Neural cell (in vitro differentiated cells): ENCODE data around the gene SSBP3.

Experiments used
- CTCF ChIP-seq: fragments of 450-650 bp; IDR thresholded peaks from 2 replicates; pipeline ENCODE4 v1.5.1; 2014; ENCODE audit warnings: antibody characterized with exemption, mild to moderate bottlenecking, moderate library complexity; ENCODE audit not compliant: poor library complexity, severe bottlenecking
- EP300 ChIP-seq: fragments of 450-650 bp; conservative IDR thresholded peaks from 2 replicates; pipeline ENCODE4 v1.6.1; 2014; ENCODE audit warnings: antibody characterized with exemption, mild to moderate bottlenecking, moderate library complexity; ENCODE audit not compliant: poor library complexity, severe bottlenecking
- EZH2 ChIP-seq: fragments of 200-600, 300-800 bp; shearing (Covaris generic), sonication (generic); IDR thresholded peaks from 2 replicates; pipeline ENCODE4 v1.6.1; 2014; ENCODE audit warnings: antibody characterized with exemption, low read length, borderline replicate concordance, mild to moderate bottlenecking; ENCODE audit not compliant: insufficient read depth, poor library complexity, severe bottlenecking
- MXI1 ChIP-seq: fragments of 450-650 bp; conservative IDR thresholded peaks from 2 replicates; pipeline ENCODE4 v1.6.1; 2014; ENCODE audit warnings: antibody characterized with exemption, mild to moderate bottlenecking; ENCODE audit not compliant: poor library complexity, severe bottlenecking
- POLR2AphosphoS5 ChIP-seq: IDR thresholded peaks from 2 replicates; pipeline ENCODE4 v1.6.1; 2012
- RAD21 ChIP-seq: fragments of 450-650 bp; conservative IDR thresholded peaks from 2 replicates; pipeline ENCODE4 v1.6.1; 2014; ENCODE audit warnings: antibody characterized with exemption, mild to moderate bottlenecking, moderate library complexity
- REST ChIP-seq: IDR thresholded peaks from 2 replicates; pipeline ENCODE4 v1.6.1; 2012; ENCODE audit warnings: borderline replicate concordance
- SMC3 ChIP-seq: fragments of 450-650 bp; conservative IDR thresholded peaks from 2 replicates; pipeline ENCODE4 v1.6.1; 2014; ENCODE audit warnings: antibody characterized with exemption, mild to moderate bottlenecking, moderate library complexity; ENCODE audit not compliant: poor library complexity
- TAF1 ChIP-seq: IDR thresholded peaks from 2 replicates; pipeline ENCODE4 v1.6.1; 2012; ENCODE audit warnings: low read depth

- TF ChIP-seq EP300, result no peak
- no peak for TF ChIP-seq MXI1
- TF ChIP-seq RAD21, result no peak
- no peak for TF ChIP-seq CTCF
- TF ChIP-seq POLR2AphosphoS5, result no peak
- TF ChIP-seq EZH2, result no peak
- no peak for TF ChIP-seq SMC3
- TF ChIP-seq REST, result no peak
- no peak for TF ChIP-seq TAF1
Observed at GRCh38 chr1:54318246-54318814, 87.9 kb downstream of the SSBP3 start.
